HG03103 (cell line): ENCODE data around the gene TMEM221.

Experiments
- ATAC-seq: cut with Tn5 transposase; IDR thresholded peaks from one replicate; pipeline ENCODE4 v1.9.1; 2021; ENCODE audit warnings: low read depth; ENCODE audit not compliant: unreplicated experiment

Gene TMEM221

GRCh38 chr19:17406887-17407196, 41.6 kb downstream of the TMEM221 start:
- ATAC-seq = no peak

- ATAC-seq = no peak
Measured at GRCh38 chr19:17406046-17406886, 42.2 kb downstream of the TMEM221 start.

DNA sequence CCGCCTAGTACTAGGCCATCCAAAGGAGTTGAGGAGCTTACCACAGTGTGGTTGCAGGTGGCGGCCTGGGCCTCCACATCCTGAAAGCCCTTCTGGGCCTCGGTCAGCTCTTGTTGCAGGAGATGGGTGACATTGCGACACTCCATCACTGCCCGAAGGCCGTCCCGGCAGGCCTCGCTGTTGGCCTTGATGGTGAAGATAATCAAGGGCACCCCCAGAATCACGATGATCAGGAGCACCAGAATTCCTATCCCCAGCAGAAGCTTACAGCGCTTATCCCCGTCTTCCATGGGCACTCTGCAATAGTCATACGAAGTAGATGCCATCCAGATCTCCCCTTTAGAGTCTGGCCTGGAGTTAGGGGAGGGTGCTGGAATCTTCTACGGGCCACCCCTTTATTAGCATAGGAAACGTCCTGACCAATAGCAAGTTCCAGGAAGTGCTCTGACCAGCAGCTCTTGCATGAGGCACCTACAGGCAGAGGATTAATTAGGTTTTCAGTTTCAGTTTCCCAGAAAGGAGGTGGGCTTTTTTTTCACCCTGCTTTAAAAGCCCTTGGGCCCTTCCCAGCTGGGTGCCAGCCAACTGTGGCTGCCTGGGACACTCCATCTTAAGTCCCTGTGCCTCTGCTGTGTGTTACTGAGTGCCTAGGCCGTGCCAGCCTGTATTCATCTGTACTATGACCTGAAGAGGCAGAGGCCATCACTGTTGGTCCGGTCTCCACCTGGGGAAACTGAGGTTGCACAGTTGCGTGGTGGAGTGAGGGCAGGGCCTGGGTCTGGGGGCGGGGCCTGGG, 43.0 kb downstream of the TMEM221 start, which contains the start of gene BST2:
BST2 (minus strand) TSS at position 381 of the 796 bp plus-strand sequence; CDS start at position 326, 55 bp downstream.
- peak; percentile 66 for ATAC-seq

DNA sequence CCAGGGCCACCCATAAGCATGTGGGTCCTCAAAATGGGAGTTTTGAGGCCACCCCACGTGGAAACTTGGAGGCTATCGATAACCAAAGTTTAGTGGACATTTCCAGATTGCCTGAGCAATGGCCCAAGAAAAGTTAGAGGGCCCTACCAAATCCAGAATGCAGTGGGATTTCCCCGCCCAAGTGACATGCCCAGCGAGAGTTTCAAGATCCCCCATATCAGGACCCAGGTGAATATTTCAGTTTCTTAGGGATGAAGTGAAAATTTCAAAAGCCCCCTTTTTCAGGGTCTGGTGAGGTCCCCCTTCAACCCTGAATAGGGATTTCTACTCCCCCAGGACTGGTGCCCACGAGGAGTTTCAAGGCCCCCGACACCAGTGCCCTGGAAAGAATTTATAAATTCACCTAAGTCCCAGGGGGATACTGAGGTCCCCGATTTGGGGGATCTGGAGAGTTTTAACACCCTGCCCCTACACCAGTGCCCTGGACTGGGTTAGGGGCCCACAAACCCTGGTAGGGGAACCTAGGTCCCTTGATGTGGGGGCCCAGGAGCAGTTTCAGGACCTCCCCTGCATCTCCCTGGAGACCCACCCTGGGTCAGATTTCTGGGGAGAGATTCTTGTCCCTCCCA, 43.7 kb downstream of the TMEM221 start:
- ATAC-seq = peak; percentile 19

GRCh38 chr19:17404015-17404414, 44.5 kb downstream of the TMEM221 start:
- no peak for ATAC-seq

DNA sequence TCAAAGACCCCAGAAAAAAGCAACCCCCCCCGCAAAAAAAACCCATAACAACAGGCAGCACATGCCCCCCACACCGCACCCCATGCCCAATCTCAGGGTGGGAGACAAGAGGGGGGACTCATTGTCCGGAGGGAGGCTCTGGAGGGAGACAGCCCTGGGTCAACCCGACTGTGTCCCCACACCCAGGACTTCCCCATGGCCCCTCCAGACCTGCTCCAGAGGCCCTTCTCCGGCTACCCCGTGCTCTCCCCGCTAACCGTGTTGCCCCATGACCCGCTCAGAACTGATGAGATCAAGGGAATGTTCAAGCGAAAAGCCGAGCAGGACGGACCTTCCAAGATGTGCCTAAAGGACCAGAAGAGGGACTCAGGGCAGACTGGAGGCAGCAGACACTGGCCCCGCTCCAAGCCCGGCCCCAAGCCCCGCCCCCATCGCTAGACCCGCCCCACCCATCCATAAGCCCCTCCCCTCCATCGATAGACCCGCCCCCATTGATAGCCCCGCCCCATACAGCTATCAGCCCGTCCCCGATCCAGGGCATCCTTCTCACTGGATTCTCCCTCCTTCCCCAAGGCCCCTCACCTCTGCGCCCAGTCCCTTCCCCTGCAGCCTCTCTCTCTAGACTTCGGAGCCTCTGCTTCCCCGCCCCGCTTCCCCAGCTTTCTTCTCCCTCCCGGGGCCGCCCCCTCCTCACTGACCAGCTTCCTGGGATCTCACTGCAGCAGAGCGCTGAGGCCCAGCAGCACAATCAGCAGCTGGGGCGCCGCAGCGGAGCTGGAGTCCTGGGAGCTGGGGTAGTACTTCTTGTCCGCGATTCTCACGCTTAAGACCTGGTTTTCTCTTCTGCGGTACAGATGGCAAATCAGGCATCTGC, 45.2 kb downstream of the TMEM221 start:
- no peak for ATAC-seq

GRCh38 chr19:17401628-17402027, 46.8 kb downstream of the TMEM221 start:
- ATAC-seq = no peak

DNA sequence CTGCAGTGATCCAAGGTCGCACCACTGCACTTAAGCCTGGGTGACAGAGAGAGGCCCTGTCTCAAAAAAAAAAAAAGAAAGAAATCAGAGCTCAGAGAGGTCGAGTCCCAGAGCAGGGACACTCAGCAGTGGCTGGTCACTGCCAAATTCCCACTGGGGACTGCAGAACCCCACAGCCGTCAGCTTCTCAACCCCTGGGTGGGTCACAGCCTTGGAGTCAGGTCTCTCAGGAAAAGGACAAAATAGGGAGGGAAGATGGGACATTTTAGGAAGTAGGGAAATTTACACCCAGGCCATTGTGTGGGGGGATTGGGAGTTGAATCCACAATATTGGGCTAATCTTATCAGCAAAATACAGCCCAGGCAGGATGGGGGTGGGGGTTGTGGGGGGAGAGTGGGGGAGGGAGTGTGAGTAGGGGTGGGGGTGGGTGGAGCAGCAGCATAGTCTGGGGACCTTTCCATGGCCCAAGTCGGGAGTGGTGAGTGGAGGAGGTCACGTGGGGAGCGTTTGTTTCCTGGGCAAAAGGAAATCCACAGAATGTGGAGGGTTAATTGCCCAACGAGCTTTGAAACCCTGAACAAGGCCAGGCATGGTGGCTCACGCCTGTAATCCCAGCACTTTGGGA, 49.5 kb downstream of the TMEM221 start:
- ATAC-seq = no peak

DNA sequence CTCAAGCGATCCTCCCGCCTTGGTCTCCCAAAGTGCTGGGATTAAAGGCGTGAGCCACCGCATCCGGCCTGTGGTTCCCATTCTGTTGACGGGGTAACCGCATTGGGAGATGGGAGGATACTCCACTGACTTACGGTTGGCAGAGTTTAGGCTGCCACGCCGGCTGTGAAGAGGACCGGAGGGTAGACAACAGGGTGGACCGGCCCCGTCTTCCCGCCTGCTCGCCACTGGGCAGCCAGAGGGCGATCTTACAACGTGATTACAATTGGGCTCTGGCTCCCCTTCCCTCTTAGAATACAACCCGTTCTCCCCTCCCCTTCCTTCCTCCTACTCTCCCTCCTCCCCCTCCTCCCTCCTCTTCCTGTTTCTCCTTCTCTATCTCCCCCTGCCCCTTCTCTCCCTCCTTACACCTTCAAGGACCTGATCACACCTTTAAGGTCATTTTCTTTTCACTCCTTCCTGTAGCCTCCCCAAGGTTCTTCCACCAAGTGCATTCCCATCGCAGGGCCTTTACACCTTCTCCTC, 53.5 kb downstream of the TMEM221 start:
- ATAC-seq = no peak

DNA sequence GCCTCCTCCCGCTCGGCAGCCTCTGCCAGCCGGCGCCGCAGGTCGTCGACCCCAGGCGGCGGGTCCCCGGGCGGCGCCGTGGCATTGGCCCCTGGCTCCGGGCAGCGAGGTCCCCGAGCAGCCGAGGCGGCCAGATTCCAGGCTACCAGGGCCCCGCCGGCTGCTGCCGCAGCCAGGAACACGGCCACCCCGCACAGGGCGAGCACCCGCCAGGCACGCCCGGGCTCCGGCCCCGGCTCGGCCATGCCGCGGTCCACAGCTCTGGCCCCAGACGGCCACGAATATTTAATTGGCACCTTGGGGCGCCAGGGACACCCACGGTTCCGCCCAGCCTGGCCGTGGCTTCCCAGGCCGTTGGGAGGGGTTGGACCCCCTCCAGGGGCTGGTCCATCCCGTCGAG, 54.6 kb downstream of the TMEM221 start, which contains the start of gene CCDC194:
CCDC194 (minus strand) TSS at position 283 of the 400 bp plus-strand sequence; CDS start at position 245, 38 bp downstream.
- no peak for ATAC-seq

DNA sequence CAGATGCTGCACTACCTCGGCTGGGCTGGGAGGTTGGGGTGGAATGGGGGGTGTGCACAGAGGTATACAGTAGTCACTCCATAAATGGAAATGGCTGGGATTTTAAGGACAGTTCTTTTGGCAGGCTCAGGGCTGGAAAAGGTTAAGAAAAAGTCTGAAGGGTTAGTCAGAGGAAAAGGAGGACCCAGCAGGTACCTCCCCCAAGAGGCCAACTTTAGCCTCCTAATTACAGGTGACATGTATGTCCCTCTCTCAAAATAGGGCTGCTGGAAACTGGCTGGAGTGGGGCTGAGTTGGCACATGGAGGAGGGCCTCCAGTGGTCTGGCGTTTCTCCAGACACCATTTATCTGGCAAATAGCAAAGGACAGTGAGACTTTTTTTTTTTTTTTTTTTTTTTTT, 55.5 kb downstream of the TMEM221 start:
- ATAC-seq = no peak

GRCh38 chr19:17391371-17392151, 56.9 kb downstream of the TMEM221 start:
- ATAC-seq = no peak

DNA sequence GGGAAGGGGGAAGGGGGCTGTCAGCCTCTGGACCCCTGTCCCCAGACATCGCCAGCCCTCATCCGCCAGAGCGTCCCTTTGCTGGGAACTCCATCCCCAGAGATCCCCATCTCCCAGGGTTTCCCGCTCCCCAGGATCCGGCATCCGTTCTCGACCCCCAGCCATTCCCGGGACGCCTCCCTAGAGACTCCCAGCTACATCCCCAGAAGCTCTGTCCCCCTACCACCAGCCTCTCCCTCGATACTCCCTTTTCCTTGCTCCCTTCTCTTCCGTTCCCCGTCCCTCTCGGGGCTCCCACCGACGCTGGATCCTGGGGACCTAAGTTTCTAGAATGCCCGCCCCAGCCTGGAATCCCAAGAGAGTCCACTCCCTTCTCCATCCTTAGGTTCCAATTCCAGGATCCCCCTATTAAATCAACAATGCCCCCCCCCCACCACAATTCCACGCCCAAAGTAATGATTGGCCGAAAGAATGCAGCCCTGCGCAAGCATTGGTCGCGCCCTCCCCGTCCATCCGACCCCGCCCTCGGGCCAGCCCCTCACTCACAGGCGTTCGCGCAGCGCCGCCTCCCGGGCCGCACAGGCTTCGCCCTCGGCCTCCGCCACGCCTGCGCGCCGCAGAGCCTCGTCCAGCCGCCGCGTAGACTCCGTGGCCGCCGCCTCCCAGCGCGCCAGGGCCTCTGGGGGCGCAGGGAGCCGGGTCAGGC, 57.6 kb downstream of the TMEM221 start:
- peak; percentile 77 for ATAC-seq

GRCh38 chr19:17389957-17390664, 58.4 kb downstream of the TMEM221 start:
- ATAC-seq = no peak

- ATAC-seq = no peak
Measured at GRCh38 chr19:17389288-17389687, 59.2 kb downstream of the TMEM221 start.

GRCh38 chr19:17385878-17386611, 62.4 kb downstream of the TMEM221 start:
- no peak for ATAC-seq
